ENCODE results near the gene ITGA11.
A peak's percentile ranks its signal among the peaks of the same experiment; 100 is the strongest.

Gene ITGA11

DNA sequence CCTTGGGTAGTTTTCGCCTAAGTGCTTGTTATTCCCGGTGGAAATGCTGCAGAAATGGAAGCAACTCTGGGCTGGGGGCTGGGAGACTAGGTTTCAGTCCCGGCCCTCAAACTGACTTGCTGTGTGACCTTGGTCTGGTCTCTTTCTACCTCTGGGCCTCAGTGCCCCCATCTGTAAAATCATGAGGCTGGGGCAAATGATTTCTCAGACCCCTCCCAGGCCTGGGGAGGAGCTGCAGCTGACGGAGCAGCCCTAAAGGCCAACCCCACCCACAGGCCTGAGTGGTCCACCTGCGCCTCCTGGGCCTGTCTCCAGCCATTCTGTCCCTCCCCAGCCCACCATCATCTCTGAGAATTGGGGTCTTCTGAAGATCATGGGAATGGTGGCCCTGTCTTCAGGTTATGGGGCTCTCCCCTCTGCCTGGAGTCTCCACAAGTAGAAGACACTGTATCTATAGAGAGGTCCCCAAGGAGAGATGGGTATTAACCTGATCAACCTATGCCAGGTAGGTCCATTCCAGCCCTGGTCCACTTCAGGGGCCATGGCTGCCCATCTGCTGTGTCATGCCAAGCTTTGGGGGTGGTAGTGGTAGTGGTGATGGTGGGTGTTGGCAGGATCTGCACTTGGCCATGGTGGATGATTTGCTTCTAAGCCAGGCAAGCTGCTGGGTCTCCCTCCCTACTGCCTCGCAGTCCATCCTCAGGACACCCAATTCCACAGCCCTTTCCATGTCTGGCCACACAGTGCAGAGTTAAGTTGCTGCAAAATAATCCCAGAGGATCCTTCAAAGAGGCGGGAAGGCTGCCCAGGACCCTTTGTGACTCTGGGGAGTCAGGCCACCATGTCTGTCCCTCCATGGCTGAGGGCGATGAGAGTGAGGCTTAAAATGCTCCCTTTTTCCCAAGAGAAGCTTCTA, 46.0 kb downstream of the ITGA11 start:
- no peaks in the 10 kb centered on the region for H4K20me1 ChIP-seq
- H3K9ac ChIP-seq = no peak overlapping the region
- peaks cover 16 to 38% (median 26%) of the 10 kb centered on the region in 10 experiments for H3K4me1 ChIP-seq
- H3K36me3 ChIP-seq = no peaks in the 10 kb centered on the region
- peak overlapping the region in 2 of 11 experiments; percentile 3 to 12; a peak in 1 of 22 replicates for H3K4me2 ChIP-seq
- H3K9me3 ChIP-seq (replicated peaks in 1 of 11) = peaks cover 0 to 16% (median 10%) of the 10 kb centered on the region in 11 experiments; a peak in 17 of 22 replicates
- H3K27me3 ChIP-seq = no peaks in the 10 kb centered on the region
- no peak overlapping the region for H3K4me3 ChIP-seq
- TF ChIP-seq Cebpa-rat (IDR thresholded peaks at IDR 0.05) = no peak
- peak overlapping the region in 2 of 11 experiments; percentile 19 to 37; a peak in 1 of 22 replicates for H3K27ac ChIP-seq

DNA sequence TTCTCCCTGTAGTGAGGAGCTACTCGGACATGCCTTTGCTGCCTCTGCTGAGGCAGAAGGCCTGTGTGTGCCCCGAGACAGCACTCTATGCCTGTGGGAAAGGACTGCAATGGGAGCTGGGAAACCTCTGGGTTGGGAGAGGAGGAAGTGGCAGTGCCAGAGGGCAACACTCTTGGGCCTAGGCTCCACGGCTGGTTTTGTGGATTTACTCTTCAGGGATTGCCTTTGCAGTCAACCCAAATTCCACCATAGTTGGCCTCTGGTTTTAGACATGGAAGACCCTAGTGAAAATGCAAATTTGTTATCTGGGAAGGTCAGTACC, 46.8 kb downstream of the ITGA11 start:
- no peaks in the 10 kb centered on the region for H4K20me1 ChIP-seq
- no peaks in the 10 kb centered on the region for H3K27me3 ChIP-seq
- no peaks in the 10 kb centered on the region for H3K36me3 ChIP-seq
- no peak overlapping the region for H3K4me2 ChIP-seq
- H3K9me3 ChIP-seq (replicated peaks in 1 of 11) = peaks cover 0 to 16% (median 10%) of the 10 kb centered on the region in 11 experiments; a peak in 17 of 22 replicates
- peaks cover 14 to 38% (median 26%) of the 10 kb centered on the region in 10 experiments for H3K4me1 ChIP-seq
- no peak overlapping the region for H3K4me3 ChIP-seq
- 0 out of 22 replicates have a peak overlapping the region, but pooled peaks of 1 of the 11 experiments have one; percentile 19 for H3K27ac ChIP-seq
- no peak overlapping the region for H3K9ac ChIP-seq
- no peak for TF ChIP-seq Cebpa-rat (IDR thresholded peaks at IDR 0.05)

DNA sequence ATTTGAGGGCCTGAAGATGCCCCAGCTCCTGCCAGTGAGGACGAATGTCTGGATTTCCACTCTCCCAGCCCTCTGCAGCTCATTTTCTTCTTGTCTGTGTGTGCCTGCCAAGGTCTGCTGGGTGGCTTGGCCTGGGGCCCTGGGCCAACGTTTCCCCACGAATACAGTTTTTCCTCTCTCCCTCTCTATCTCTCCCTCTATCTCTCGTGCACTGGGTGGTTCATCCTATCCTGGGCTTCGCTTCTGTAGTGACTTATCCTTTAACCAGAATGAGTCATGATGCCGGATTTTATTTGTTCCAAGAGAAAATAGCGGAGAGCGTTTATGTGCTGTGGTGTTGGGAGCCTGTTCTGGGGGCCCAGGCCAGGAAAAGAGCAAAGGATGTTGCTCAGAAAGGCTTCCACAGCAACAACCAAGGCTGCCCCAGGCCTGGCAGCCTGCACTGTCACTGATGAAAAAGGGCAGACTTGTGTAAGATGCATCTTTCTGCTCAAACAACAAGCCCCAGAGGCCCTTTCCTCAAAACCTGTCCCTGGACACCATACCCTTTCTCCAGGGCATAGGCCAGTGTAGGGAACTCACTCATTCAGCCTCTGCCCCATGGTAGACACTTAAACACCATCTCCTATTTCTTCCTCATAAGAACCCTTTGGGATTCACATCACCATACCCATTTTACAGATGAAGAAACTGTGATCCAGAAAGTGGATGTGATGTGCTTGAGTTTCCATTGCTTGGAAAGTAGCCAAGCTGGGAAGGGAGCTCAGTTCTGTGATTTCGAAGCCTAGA, 47.3 kb downstream of the ITGA11 start:
- H3K9ac ChIP-seq = 0 out of 22 replicates have a peak overlapping the region, but pooled peaks of 1 of the 11 experiments have one; percentile 4
- H3K4me2 ChIP-seq = no peak overlapping the region
- H3K9me3 ChIP-seq (replicated peaks in 1 of 11) = peaks cover 0 to 16% (median 10%) of the 10 kb centered on the region in 11 experiments; a peak in 17 of 22 replicates
- no peaks in the 10 kb centered on the region for H3K27me3 ChIP-seq
- no peak overlapping the region for H3K4me3 ChIP-seq
- peaks cover 14 to 38% (median 26%) of the 10 kb centered on the region in 10 experiments for H3K4me1 ChIP-seq
- no peaks in the 10 kb centered on the region for H4K20me1 ChIP-seq
- peak overlapping the region in 2 of 11 experiments; percentile 34 to 35; a peak in 3 of 22 replicates for H3K27ac ChIP-seq
- no peak for TF ChIP-seq Cebpa-rat (IDR thresholded peaks at IDR 0.05)
- H3K36me3 ChIP-seq = no peaks in the 10 kb centered on the region

DNA sequence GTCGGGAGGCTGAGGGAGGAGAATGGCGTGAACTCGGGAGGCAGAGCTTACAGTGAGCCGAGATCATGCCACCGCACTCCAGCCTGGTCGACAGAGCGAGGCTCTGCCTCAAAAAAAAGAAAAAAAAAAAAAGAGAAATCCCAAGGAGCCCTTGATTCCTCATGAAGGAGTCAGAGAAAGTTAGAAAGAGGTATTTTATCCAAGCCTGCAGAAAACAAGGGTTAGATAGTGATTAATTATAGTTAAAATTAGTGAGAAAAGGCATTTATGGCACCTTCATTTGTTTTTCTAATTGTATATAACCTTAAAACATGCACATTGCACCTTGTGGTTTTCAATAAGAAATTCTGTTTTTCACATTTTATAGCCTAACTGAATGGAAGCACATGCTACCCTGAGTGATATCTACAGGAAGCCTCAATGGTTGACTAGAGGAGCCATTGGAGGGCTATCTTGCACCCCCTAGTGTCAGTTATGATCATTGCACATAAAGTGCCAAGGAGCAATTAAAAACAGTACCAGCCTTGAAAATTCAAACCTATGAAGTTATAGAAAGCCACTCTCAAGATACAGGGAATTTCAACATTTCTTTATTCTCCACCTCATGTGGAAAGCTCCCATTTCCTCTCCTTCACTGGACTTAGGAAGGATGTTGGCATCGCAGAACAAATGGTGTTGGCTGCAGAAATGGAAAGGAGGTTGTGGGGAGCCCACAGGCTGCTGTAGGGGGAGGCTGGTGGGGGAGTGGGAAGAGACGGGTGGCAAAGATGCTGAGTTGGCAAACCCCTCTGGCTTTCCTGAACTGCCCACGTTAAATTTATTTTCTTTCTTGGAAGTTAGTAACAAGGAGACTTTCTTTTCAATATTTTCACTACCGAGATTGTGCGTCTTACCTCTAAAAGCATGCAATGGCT, 48.5 kb downstream of the ITGA11 start:
- H4K20me1 ChIP-seq = no peaks in the 10 kb centered on the region
- H3K36me3 ChIP-seq = no peaks in the 10 kb centered on the region
- no peak overlapping the region for H3K4me3 ChIP-seq
- peaks cover 0 to 16% (median 10%) of the 10 kb centered on the region in 11 experiments; a peak in 17 of 22 replicates for H3K9me3 ChIP-seq (replicated peaks in 1 of 11)
- H3K27me3 ChIP-seq = no peaks in the 10 kb centered on the region
- no peak for TF ChIP-seq Cebpa-rat (IDR thresholded peaks at IDR 0.05)
- peaks cover 20 to 38% (median 27%) of the 10 kb centered on the region in 10 experiments for H3K4me1 ChIP-seq
- H3K9ac ChIP-seq = no peak overlapping the region
- H3K4me2 ChIP-seq = no peak overlapping the region
- H3K27ac ChIP-seq = 0 out of 22 replicates have a peak overlapping the region, but pooled peaks of 1 of the 11 experiments have one; percentile 35

DNA sequence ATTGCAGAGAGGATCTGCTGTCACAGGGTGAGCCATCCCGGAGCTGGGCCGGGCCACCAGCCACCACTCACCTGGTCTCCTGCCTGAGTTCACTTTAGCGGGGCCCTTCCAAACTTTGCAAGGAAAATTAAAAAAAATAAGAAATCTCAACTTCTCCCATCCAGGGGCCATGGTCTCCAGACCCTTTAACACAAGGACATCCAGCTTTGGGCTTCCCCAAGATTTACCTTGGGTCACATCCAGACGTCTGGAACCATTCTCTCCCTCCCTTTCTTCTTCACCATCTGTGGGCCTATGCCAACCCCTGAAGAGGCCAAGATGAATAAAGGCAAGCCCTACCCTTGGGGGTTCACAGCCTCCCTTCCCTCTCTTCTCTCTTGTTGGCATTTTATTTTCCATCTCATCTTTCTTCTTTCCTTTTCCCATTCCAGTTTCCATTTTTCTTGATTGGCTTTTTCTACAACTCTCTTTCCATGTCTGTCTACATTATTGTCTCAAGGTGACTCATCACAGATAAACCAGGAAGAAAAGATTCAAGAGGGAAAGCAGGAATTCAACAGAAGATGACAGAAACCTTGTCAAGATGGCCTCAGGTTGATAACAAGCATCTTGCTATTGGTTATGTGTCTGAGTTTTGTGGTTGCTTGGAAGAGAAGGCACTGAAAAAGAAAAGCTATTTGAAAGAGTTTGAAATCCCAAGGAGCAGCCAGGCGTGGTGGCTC, 49.5 kb downstream of the ITGA11 start:
- H3K4me1 ChIP-seq = peaks cover 20 to 41% (median 32%) of the 10 kb centered on the region in 10 experiments
- H3K4me2 ChIP-seq = no peak overlapping the region
- H3K27ac ChIP-seq = no peak overlapping the region; a peak in 1 of 22 replicates

DNA sequence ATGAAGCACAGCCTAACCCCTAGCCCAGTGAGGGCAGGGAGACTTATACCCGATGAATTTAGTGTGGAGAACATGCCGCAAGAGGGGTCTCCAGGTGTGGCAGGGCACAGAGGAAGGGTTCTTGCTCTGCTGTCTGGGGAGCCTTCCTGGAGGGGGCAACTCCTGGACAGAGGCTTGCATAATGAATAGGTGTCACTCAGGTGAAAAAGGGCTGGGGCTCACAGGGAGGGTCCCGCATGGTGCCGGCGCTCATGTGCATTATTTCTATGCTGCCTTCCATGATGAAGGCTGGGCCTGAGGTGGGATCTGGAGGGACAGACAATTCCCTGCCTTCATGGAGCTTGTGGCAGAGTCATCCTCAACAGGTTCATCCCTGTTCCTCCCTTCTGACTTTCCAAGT, 51.5 kb downstream of the ITGA11 start:
- Histone ChIP-seq H3K27ac (peak overlapping the region in 7 of 11 experiments; percentile 9 to 75 (median 61); a peak in 14 of 22 replicates), H3K4me3 (0 out of 20 replicates have a peak overlapping the region, but pooled peaks of 1 of the 10 experiments have one; percentile 29), H3K36me3 (no peaks in the 10 kb centered on the region), H3K4me2 (peak overlapping the region; percentile 53 to 89 (median 78)), H3K27me3 (no peaks in the 10 kb centered on the region), H3K9ac (peak overlapping the region in 3 of 11 experiments; percentile 48 to 57 (median 50); a peak in 2 of 22 replicates), H3K9me3 (replicated peaks in 1 of 11) (peaks cover 0 to 16% (median 10%) of the 10 kb centered on the region in 11 experiments; a peak in 17 of 22 replicates), H3K4me1 (peaks cover 20 to 39% (median 31%) of the 10 kb centered on the region in 10 experiments), H4K20me1 (no peaks in the 10 kb centered on the region)
- TF ChIP-seq Cebpa-rat (IDR thresholded peaks at IDR 0.05) = no peak

More for the DNA sequence above, 49.5 kb downstream of the ITGA11 start:
- Histone ChIP-seq H3K9me3 (replicated peaks in 1 of 11) (peaks cover 0 to 16% (median 10%) of the 10 kb centered on the region in 11 experiments; a peak in 17 of 22 replicates), H3K27me3 (no peaks in the 10 kb centered on the region), H3K9ac (no peak overlapping the region), H3K4me3 (no peak overlapping the region), H4K20me1 (no peaks in the 10 kb centered on the region), H3K36me3 (no peaks in the 10 kb centered on the region)
- no peak for TF ChIP-seq Cebpa-rat (IDR thresholded peaks at IDR 0.05)

DNA sequence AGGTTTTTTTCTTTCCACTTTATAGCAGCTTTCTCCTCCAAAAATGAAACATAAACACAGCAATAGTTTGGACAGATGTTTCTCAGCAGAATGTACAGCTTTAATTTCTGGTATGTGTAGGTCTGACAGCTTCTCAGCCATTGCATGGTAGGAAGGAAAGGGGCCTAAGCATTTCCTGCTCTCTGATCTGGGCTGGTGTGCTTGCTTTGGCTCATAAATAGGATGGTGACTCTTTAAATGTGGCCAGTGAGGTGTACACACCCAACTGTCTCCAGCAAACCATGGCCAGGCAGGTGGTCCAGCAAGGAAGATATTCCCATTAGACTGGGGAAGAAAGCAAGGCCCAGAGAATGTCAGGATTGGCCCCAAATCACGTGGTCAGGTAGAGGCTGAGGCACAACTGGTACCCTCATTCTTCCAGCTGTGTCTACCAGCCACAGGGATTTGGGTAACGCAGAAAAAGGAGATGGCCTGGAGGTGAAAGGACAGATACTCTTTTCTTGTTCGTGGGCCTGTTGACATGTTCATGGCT, 52.1 kb downstream of the ITGA11 start:
- H3K4me3 ChIP-seq = peak overlapping the region in 2 of 10 experiments; percentile 5 to 29; a peak in 3 of 20 replicates
- peak overlapping the region in 5 of 11 experiments; percentile 13 to 57 (median 48); a peak in 7 of 22 replicates for H3K9ac ChIP-seq
- TF ChIP-seq Cebpa-rat (IDR thresholded peaks at IDR 0.05) = no peak

More for the DNA sequence above, 52.1 kb downstream of the ITGA11 start:
- peaks cover 0 to 16% (median 10%) of the 10 kb centered on the region in 11 experiments; a peak in 17 of 22 replicates for H3K9me3 ChIP-seq (replicated peaks in 1 of 11)
- H3K27ac ChIP-seq = peak overlapping the region in 8 of 11 experiments; percentile 3 to 75 (median 51); a peak in 15 of 22 replicates
- H3K27me3 ChIP-seq = no peaks in the 10 kb centered on the region
- H3K4me1 ChIP-seq = peaks cover 20 to 41% (median 31%) of the 10 kb centered on the region in 10 experiments
- H3K36me3 ChIP-seq = no peaks in the 10 kb centered on the region
- H3K4me2 ChIP-seq = peak overlapping the region; percentile 53 to 89 (median 78)
- H4K20me1 ChIP-seq = no peaks in the 10 kb centered on the region

Measured in BLaER1 treated with 17β-estradiol and CSF1 and Interleukin-3, amounts not matched to agents 10 nM and 100 nM (cell line).